Fibroblast of peridontal ligament (primary cell): ENCODE data around the gene CAMK2D.

Experiments used
- DNase-seq: peaks from one replicate; pipeline ENCODE4 v3.0.0-alpha.2; 2010; ENCODE audit errors: extremely low read depth

Gene CAMK2D

DNA sequence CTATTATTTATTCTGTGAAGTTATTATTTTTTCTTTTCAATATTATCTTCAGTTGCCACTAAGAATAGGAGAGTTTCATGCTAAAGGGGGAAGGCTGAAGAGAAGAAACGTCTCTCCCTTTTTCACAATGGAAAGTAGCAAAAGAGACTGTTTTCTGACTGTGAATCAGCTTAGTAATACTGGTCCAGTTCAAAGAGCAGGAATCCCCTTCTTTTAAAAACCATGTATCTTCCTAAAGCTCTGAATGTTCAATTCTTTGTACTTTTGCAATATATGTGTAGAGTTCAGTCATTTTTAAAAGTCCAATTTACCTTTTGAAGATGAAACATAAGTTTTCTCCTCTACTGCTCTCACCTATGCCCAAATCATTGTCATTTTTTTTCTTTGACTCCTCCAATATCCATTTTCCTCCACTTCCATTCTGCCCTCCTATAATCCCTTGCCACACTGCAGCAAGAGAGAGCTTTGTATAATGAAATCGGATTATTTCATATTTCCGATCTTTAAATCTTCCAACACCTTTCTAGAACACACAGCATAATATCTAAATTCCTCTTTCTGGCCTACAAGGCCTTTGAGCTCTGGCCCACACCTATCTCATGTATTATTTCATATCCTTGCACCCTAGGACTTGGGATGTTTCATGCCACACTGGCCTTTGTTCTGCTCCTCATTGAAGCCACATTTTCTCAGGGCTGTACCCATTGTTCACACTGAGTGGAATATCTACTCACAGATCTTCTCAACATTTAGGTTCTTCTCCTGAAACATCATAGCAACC is 195.3 kb downstream of the CAMK2D start:
- DNase-seq: no peak

DNA sequence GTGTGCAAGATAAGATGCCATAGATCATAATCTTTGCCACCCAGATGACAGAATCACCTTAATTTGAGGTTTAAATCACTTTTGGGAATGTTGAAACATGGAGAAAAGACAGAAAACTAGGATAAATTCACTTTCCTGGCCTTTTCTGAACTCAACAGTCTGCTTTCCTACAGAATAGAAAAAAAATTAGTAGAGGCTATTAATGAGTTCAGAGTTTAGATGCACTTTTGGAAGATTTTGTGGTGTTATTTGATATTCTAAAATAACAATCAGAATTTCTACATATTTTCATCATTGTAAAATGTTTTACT is 195.9 kb downstream of the CAMK2D start:
- DNase-seq: no peak

DNA sequence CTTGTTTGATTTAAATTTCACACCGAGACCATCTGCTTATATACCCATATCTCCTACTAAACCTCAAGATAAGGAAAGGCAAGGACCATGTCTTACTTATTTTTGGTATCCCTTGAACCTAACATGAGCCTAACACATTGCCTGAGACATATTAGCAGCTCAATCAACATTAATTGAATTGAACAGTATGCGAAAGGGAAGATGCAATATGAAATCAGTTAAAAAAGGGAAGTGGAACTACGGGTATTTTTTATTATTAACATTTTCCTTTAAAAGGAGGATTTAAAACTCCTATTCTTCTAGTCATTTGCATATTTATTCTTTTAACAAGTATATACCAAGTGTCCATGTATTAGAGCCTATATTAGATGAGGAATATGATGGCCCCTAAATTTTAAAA is 197.0 kb downstream of the CAMK2D start:
- DNase-seq: no peak

DNA sequence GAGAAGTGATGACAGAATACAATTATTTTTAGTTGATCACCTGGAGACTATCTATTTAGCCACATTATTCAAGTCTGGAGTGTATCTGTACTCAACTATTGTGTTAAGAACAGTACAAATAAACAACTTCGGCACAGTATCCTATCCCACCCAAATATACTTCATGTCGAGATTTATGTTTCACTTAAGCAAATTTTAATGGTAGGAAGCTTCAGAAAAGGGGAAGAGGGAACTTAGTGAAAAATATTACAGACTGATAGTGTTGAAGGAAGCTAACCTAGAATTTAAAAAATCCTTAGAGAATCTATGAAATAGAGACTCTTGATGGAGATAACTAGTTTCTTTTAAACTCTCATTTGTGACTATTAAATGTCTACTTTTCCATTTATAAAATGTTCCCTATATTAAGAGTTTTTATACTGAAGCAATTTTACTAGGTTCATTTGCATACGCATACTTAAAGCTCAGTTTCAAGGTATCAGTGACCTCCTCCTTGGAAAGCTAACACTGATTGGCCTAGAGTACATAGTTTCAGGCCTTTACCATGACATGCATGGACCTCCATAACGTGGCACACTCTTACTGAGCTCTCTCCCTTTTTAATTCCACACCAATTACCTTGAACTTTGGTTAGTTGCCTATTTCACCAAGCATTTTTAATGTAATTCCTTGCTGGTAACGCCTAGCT is 197.7 kb downstream of the CAMK2D start:
- DNase-seq: no peak

DNA sequence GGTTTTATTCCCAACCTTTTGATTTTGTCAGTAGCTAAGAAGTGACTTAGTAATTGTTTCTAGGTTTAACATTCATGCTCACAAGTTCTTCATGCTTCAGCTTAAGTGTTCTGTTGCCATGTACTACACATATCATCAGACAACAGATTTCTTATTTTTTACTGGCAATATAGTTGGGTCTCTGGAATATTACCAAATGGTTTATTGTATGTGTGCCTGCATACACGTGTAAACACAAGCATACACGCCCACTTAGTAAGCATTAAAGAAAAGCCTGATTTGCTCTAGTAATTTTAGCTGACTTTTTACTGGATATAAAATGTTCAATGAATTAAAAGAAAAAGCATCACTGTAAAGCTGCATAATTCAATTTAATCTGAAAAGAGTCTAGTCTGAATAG is 199.8 kb downstream of the CAMK2D start:
- no peak for DNase-seq

DNA sequence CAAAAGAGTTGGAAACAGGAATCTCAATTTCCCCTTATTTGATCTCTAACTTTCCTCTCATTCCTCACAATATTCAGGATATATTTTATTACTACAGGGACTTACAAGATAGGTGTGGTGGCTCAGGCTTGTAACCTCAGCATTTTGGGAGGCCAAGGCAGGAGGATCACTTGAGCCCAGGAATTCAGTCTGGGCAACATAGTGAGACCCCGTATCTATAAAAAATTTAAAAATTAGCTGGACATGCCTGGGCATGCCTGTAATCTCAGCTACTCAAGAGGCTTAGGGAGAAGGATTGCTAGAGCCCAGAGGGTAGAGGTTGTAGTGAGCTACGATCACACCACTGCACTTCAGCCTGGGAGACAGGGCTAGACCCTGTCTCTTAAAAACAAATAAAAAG is 200.4 kb downstream of the CAMK2D start:
- no peak for DNase-seq

DNA sequence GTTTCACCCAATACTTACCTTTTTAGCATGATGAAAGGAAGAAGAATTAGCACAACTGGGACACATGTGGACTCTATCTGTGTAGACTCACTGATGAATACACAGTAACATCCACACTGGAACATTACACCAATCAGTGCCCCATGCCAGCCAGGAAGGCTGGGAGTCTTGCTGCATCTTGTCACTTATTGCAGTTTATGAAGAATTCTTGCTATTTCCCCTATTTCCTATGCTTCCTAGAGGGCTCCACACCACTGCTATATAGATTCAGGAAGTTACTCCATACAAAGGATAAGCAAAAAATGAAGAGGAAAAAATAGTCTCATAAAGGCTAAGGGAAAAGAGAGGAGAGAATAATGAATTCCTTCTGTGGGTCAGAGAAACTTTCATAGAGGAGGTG is 201.0 kb downstream of the CAMK2D start:
- DNase-seq: peak; percentile 45

DNA sequence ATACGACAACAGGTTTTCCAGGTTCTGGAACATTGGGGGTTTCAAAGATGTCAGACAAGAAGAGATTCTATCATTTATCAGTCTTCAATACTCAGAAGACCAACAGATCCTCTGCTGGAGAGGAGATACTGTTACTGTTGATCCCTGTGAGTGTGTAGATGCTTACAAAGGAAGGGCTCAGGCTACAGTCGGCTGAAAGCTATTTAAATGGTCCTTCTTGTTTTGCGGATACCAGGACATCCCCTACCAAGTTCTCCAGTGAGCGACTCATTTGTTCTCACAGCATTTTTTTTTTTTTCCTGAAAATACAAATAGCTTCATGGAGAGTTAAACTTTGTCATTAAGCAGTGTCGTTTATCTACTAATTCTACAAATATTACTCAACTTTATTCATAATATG is 201.6 kb downstream of the CAMK2D start:
- DNase-seq: no peak

DNA sequence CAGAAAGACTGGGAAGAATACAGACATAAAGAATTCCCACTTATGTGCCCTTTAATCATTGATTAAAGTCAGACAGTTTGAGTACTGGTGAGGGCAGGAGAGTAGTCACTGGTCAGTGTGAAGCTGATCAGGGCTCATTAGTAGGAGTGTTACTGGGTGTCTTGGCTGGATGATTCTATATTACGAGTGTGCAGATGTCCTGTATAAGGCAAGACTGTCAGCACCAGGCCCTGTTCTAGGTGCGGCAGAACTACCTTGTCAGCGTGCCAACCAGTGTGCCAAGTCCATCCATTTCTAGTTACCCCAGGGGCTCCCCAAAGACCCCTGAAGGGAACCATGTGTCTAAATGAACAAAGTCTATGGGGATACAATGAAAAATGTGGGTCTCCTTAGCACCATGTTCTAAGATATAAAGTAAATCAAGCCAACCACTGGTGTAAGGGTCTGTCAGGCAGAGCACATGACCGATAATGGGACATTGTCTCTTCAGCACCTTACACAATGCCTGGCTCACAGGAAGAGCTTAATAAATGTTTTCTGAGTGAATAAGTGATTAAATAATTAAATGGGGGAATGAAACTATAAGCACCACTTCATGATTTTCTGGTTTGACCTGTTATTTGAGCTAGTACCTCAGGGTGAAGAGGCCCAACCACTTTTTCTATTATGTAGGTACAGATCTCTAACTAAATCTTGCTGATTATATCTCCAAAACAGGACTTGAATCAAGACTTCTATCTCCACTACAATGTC is 205.0 kb downstream of the CAMK2D start:
- DNase-seq: no peak

DNA sequence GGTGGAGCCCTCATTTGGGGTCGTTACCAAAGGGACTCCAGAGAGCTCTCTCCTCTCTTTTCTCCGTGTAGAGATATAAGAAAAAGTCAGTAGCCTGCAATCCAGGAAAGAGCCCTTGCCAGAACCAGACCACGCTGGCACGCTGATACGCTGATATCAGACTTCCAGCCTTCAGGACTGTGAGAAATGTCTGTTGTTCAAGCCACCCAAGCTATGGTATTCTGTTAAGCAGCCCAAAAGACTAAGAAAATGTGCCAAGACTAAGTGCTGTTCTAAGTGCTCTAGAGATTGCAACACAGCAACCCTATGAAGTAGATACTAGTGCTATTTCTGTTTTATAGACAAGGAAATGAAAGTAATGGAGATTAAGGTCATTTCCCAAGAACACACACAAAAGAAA is 205.7 kb downstream of the CAMK2D start:
- DNase-seq: no peak

DNA sequence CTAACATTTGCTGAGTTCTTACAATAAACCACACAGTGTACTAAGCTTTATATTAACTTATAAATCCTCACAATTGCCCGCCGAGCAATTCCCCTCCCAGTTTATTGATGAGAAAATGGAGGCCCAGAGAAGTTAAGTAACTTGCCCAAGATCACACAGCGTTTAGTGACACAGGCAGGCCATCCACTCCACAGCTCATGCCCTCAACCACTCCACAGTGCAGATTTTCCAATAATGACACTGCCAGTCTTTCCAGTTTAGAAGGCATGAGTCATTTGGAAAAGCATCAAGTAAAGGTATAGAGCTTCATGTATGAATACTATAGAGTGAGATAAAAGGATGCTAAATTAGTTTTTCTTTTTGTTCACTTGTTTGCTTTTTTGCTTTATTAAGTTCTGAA is 208.5 kb downstream of the CAMK2D start:
- DNase-seq: no peak

DNA sequence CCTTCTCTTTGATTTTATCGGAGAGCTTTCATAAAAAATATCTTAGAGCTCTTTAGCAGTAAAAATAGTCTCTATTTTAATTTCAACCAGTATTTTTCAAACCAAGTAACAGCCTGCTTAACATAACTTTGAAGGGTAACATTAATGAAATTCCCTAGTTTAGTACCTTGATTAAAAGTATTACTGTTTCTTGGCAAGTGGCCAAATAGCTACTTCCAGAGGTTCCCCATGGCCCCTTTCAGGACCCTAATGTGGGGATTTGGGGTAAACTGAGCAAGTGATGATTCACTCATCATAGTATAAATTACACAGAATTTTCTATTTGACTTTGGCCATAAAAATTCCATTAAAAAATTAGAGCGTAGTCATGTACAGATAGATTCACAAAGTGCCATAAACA is 211.0 kb downstream of the CAMK2D start:
- DNase-seq: no peak

DNA sequence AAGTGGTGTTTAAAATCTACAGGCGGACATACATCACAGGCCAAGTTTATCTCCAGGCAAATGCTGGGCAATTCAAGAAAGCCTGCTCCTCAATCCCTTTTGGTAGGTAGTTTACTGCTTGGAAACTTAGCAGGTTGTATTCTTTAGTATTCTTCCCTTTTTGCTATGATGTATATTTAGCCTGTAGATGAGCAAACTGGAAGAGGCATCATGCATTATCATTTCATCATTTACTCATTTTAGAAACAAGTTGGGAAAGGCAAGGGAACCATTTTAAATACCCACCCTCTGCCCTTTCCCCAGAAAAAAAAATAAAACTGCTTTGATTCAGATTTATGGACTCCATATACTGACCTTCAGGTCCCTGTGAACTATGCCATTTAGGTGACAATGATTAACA is 213.2 kb downstream of the CAMK2D start:
- DNase-seq: no peak

DNA sequence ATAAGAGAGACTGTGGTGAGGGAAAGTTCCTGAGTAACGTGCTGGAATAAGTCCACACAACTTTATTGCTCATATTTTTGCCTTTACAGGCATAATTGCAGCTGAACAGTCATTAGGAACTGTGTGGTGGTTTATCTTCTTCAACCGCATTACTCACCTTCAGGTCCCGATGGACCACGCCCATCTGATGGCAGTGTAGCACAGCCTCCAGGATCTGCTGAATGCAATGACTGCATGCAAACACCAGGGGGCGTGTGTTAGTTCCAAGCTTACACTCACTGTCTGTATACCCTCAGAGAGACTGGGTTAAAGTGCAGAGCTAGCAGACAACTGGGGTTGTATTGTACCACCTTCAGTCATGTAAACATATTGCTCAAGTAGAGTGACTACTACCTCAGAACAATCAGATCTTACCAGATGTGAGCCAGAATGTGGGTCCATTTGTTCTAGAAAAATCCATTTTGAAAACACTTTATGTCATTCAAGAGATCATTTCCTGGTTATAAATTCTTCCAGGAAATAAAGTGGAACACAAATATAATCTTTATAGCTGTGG is 214.0 kb downstream of the CAMK2D start:
- DNase-seq: peak; percentile 92

DNA sequence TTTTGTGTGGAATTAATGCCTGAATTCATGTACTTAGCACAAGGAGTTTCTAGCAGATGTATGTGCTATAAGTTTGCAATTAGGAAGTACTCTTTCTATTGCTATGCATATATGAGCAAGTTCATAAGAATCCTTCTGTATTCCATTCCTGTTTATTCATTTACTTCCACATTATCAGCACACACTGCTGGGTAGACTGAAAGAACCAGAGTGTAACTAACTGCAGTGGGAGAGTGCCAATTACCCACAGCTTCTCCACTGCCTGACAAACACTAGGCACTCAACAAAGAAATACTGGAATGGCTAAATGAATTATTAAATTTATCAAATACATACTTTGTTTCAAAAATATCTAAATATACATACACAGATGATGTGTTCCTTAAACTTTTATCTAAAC is 219.6 kb downstream of the CAMK2D start:
- no peak for DNase-seq

DNA sequence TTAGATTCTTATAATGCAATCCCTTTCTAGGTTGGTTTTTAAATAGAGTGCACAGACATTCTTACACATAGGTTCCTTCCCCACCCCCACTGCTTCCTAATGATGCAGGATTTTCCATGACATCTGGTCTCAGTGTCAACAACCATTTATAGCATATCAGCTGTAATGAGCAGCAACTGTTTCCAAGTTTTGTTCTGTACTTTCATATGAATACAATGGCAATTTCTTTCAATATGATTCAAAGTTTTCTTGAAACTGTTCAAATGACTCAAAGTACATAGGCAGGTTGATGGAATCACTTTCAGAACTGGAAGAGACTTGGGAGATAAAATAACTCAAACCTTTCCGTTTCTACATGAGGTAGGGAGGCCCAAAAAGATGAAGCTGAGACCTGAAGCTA is 220.7 kb downstream of the CAMK2D start:
- DNase-seq: peak; percentile 52

DNA sequence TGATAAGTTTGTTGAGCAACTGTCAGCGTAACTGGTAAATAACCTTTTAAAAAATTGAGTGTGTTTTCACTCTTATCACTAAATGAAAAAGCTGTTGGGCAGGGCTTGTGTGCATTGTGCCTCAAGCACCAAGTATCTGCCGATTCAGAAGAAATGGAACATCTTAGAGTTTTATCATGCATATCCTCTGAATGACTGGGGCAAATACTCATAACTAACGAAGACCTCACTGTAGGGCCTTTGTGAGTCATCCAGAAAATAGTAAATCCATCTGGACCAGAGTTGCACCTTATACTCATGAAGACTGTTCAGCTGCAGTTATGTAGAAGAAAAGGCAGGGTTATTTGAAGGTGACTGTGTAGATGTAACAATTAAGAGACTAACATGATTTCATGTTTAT is 222.1 kb downstream of the CAMK2D start:
- peak; percentile 65 for DNase-seq

DNA sequence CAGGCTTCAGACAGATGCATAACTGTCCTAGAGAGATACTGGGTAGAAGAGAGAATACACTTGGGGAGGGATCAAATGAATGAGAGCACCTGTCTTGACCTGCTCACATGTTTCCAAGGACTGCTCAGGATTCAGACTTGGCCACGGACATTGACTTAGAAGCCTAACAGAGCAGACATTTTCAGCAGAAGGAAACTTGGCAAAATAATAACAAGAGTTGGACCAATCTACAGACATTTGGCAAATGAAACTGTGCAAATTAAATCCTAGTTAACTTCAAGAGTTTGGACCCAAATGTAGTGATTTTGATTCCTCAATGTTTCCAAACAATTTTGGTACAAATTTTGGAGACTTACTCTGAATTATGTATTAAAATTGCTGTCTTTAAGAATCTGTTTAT is 223.9 kb downstream of the CAMK2D start:
- no peak for DNase-seq

DNA sequence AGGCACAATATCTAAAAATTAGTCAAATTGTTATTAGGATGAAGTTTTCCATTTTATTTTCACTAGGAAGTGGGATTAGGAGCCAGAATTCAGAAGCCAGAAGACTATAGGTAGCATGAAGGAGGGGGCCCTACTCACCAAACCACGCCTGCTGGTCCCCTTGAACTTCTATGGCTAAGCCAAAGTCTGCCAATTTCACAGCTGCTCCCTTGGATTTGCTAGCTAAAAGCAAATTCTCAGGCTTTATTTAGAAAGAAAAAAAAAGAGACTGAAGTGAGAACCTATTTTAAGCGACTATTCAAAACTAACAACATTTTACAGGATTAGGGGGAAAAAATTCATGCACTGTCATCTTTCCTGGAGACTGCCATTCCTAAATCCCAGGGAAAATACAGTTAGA is 224.3 kb downstream of the CAMK2D start:
- no peak for DNase-seq

DNA sequence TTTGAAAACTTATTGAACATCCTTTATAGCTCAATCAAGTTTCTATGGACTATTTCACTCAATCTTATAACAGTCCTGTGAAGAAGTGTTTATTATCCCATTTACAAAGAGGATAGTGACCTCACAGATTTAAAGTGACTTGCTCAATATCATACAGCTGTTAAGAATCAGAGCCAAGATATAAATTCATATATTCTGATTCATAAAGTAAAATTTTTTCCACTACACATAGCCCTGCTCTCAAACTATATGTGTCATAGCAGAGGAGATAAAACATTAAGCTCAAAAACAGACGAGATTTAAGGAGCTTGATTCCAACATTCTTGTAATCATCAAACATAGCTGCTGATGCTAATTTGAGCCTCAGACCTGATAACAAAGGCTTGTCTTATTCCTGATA is 226.8 kb downstream of the CAMK2D start:
- DNase-seq: peak; percentile 69

DNA sequence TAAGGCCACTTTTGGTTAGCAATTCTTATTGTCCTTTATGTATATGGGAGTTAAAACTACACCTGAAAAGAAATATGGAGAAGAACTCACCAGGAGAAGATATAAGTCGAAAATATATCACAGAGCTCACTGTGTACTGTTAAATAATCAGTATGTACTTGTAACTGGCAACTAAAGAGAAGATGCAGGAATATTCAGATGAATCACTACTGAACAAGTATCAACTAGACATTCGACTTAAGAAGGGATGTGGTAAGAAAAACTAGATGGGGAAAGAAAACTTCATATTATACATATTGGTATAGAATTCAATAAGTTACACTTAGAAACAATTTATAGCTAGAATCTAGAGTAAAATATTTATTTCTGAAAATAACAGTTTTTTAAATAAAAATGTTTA is 230.0 kb downstream of the CAMK2D start:
- DNase-seq: no peak

DNA sequence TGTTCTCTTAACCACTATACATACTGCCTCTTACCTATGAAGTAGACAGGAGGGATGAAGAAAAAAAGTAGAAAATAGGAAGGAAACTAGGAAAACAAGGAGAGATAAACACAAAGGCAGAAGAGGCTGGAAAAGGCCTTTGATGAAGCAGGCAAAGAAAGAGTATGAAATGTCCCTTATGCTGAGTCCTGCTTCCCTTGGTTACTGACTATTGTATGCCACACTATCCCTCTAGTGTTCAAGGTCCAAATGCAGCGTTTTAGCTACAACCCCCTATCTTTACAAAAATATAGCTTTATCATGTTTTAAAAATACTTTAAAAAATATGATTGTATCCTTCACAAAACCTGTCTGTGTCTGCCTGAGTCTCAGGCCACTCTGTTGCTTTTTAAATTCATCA is 233.1 kb downstream of the CAMK2D start:
- no peak for DNase-seq

DNA sequence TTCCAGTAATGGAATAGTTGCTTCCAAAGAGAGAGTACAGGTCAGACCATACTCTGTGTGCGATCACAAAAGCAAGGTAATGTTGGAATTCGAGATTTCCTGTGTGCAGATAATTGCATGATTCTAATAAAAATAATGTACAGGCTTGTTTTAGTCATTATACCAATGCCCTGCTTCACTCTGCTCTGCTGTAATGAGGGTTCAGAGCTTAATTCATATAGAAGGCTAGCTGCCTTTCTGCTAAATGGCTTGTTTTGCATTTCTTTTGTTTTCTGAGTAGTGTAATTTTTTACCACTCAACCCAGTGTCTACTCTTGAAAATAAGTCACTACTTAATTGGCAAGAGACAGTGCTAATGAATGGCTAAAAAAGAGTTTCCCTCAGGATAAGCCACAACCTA is 236.0 kb downstream of the CAMK2D start:
- no peak for DNase-seq
